GM18951 (cell line): Measurements from ENCODE around the gene FZD1.

Experiments used
- POLR2A ChIP-seq: IDR thresholded peaks from 4 replicates; pipeline ENCODE4 v1.6.1; 2011; ENCODE audit warnings: mild to moderate bottlenecking; ENCODE audit not compliant: insufficient read length, insufficient read depth; ENCODE audit errors: extremely low read depth
- in situ Hi-C: fragments of 300-500 bp; cut with MboI; formaldehyde crosslinking; loops from one replicate; pipeline ENCODE4 v1.12.0; 2022; ENCODE audit warnings: low sequenced_read_pairs, mixed read lengths, inconsistent platforms; ENCODE audit not compliant: unreplicated experiment

FZD1 gene

GRCh38 chr7:91243591-91244301, 20.5 kb upstream of the FZD1 start:
- TF ChIP-seq POLR2A = no peak
- in situ Hi-C loops = no loop called here

- no peak for TF ChIP-seq POLR2A
- in situ Hi-C loops = no loop called here
Observed at GRCh38 chr7:91247500-91247899, 16.7 kb upstream of the FZD1 start.

- no peak for TF ChIP-seq POLR2A
- in situ Hi-C loops = no loop called here
Observed at GRCh38 chr7:91248996-91249395, 15.2 kb upstream of the FZD1 start.

- in situ Hi-C loops = no loop called here
- TF ChIP-seq POLR2A = no peak
Observed at GRCh38 chr7:91249506-91250233, 14.6 kb upstream of the FZD1 start.

- TF ChIP-seq POLR2A = no peak
- in situ Hi-C loops = no loop called here
Observed at GRCh38 chr7:91250706-91251105, 13.5 kb upstream of the FZD1 start.

GRCh38 chr7:91251877-91252276, 12.4 kb upstream of the FZD1 start:
- in situ Hi-C loops = no loop called here
- no peak for TF ChIP-seq POLR2A

GRCh38 chr7:91263384-91264045, 718 bp upstream of the FZD1 start:
- TF ChIP-seq POLR2A = no peak
- in situ Hi-C loops = no loop called here

- TF ChIP-seq POLR2A = no peak
- in situ Hi-C loops = no loop called here
Observed at GRCh38 chr7:91264924-91265681, 870 bp downstream of the FZD1 start.

GRCh38 chr7:91265693-91266066, 1.4 kb downstream of the FZD1 start:
- in situ Hi-C loops = no loop called here
- no peak for TF ChIP-seq POLR2A

- no peak for TF ChIP-seq POLR2A
- in situ Hi-C loops = no loop called here
Observed at GRCh38 chr7:91266067-91266688, 1.9 kb downstream of the FZD1 start.

GRCh38 chr7:91266689-91267090, 2.5 kb downstream of the FZD1 start:
- in situ Hi-C loops = no loop called here
- TF ChIP-seq POLR2A = no peak

GRCh38 chr7:91267171-91267955, 3.1 kb downstream of the FZD1 start:
- in situ Hi-C loops = no loop called here
- no peak for TF ChIP-seq POLR2A
